ENCODE data around the gene ARRB1. TPM values are rescaled to one million over a fixed set of nuclear protein-coding genes. Genes with fewer than 3 reads are reported as not detected.
A peak's percentile ranks its signal among the peaks of the same experiment; 100 is the strongest.

ARRB1 gene
- total RNA-seq, 4 donors from 2014 or later: 23.1 to 61.8 (median 44.8) TPM

DNA sequence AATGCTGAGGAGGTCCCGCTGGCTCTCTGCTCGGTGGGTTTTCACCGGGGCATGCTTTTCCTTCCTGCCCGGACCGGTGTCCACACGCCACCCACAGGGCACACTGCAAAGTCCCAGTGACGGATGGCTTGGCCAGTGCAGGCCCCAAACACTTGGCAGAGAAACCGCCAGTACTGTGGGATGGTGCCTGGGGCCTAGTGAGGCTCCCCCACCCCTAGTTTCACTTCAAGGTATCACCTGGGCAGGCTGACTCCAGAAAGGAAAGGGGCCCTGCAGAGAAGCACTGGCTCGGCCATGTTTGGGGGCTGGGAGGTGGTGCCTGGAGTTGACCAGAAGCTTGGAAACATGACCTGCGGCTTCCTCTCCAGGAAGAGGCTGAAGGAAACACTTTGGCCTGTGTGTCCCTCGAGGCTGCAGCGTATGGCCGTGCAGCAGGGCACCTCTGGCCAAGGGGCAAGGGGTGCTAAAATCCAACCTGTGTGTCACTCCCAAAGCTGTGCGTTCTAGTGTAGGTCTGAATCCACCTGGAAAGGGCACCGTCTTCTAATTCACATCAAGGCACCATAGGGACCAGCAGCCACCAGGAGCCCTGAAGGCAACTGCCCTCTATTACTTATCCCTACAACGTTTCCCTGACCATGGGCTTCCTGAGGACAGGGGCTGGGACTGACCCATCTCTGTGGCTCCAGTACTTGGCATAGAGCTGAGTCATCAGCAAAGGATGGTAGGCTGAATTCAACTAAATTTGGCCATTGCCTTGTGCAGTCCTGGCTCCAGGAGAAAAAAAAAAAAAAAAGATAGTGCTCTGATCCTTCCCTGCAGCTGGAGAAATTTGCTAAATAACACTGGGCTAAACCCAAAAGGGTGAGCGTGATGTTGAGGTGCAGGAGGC lies 88.3 kb downstream of the ARRB1 start:
- Histone ChIP-seq H3K27ac (no peak overlapping the region), H3K27me3 (no peaks in the 10 kb centered on the region), H3K9me3 (no peaks in the 10 kb centered on the region), H3K36me3 (no peaks in the 10 kb centered on the region), H3K4me1 (no peaks in the 10 kb centered on the region), H3K4me3 (no peak overlapping the region)
- intact Hi-C loops (cut with DNase I; ENCODE audit: low total_unique reads): no loop called here
- DNase-seq: peak in 1 of 2 donors; percentile 13
- TF ChIP-seq, protein P1, sequence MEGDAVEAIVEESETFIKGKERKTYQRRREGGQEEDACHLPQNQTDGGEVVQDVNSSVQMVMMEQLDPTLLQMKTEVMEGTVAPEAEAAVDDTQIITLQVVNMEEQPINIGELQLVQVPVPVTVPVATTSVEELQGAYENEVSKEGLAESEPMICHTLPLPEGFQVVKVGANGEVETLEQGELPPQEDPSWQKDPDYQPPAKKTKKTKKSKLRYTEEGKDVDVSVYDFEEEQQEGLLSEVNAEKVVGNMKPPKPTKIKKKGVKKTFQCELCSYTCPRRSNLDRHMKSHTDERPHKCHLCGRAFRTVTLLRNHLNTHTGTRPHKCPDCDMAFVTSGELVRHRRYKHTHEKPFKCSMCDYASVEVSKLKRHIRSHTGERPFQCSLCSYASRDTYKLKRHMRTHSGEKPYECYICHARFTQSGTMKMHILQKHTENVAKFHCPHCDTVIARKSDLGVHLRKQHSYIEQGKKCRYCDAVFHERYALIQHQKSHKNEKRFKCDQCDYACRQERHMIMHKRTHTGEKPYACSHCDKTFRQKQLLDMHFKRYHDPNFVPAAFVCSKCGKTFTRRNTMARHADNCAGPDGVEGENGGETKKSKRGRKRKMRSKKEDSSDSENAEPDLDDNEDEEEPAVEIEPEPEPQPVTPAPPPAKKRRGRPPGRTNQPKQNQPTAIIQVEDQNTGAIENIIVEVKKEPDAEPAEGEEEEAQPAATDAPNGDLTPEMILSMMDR (IDR thresholded peaks at IDR 0.05): no peak
- TF ChIP-seq POLR2A (IDR thresholded peaks at IDR 0.05): no peak

DNA sequence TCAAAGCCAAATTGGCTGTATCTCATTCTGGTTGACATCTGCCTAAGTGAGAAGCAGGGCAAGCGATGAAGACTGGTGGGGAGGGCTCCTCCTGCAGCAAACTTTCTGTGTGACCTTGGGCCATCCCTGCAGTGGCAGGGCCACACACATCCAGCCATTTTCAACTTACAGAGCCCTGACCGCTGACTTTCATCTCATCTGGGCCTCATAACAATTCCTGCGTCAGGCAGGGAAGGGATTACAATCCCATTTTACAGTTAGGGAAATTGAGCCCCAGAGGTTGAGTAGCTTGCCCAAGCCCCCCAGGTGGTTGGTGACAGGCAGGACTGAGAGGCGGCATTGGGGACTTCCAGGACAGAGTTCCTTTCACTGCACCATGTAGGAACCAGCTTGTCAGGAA lies 89.0 kb downstream of the ARRB1 start:
- Histone ChIP-seq H3K27me3 (no peaks in the 10 kb centered on the region), H3K4me3 (no peak overlapping the region), H3K36me3 (no peaks in the 10 kb centered on the region), H3K9me3 (no peaks in the 10 kb centered on the region), H3K27ac (no peak overlapping the region), H3K4me1 (no peaks in the 10 kb centered on the region)
- intact Hi-C loops (cut with DNase I; ENCODE audit: low total_unique reads): no loop called here
- DNase-seq: peak in 1 of 2 donors; percentile 6
- no peak for TF ChIP-seq POLR2A (IDR thresholded peaks at IDR 0.05)

DNA sequence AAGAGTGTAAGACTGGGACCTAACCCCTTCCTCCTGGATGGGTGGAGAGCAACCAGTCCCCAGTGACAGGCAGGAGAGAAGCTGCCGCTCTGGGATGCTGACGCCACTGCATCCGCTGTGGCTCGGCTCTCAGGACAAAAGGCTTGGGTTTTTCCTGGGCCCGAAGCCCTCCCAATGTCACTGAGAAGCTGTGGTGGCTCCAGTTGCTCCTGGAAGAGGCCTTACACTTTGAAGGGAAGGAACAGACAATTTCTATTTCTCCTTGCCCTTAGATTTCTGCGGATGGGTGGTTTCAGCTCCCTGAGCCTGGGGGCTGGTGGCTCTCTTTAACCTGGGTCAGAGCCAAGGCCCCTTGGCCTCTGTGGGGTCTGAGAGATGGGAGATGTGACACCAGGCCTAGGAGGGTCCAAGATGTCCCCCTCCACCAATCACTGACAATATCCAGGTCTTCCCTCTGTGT lies 89.5 kb downstream of the ARRB1 start:
- no peak for TF ChIP-seq POLR2A (IDR thresholded peaks at IDR 0.05)
- TF ChIP-seq, protein P1 (IDR thresholded peaks at IDR 0.05): no peak
- no peaks in the 10 kb centered on the region for H3K27me3 ChIP-seq
- no peak overlapping the region for H3K4me3 ChIP-seq
- intact Hi-C loops (cut with DNase I; ENCODE audit: low total_unique reads): no loop called here
- H3K36me3 ChIP-seq: no peaks in the 10 kb centered on the region
- no peak overlapping the region for H3K27ac ChIP-seq
- no peaks in the 10 kb centered on the region for H3K9me3 ChIP-seq
- DNase-seq: peak in 1 of 2 donors; percentile 8
- H3K4me1 ChIP-seq: no peaks in the 10 kb centered on the region

DNA sequence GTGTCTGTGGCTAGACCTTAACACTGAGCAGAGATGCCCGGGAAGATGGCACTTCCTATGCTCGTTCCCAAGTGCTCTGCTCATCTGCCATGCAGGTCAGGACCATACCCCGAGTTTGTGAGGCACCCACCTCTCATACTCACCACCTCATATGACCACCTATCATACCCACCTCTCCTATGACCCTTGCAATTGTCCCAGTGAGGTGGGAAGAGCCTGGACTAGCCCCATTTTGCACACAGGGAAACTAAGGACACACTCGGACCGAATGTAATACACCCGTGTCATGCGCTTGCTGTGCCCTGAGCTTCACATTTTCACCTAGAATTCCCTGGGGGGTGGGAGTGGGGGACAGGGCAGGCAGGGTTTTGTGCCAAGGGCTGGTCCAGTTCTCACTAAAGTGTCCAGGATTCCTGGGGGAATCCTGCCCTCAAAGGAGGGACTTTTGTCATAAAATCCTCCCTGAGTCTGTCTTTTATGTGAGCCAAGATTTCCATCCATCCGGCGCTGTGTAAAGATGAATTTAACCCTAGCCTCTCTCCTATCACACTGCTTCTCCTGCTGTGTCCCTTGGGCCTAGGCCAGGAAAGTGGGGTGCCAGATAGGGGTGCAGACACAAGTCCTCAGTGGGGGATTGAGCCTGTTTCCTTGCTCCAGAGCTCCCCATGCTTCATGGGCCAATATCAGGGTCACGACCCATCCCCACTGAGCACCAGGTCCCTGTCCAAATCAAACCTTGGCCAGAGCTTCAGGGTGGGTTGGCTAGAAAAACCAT lies 90.9 kb downstream of the ARRB1 start:
- no peaks in the 10 kb centered on the region for H3K36me3 ChIP-seq
- intact Hi-C loops (cut with DNase I; ENCODE audit: low total_unique reads): no loop called here
- DNase-seq: peak in 1 of 2 donors; percentile 11
- no peaks in the 10 kb centered on the region for H3K27me3 ChIP-seq
- TF ChIP-seq POLR2A (IDR thresholded peaks at IDR 0.05): no peak
- TF ChIP-seq, protein P1 (IDR thresholded peaks at IDR 0.05): no peak
- H3K27ac ChIP-seq: no peak overlapping the region
- H3K4me1 ChIP-seq: no peaks in the 10 kb centered on the region
- H3K4me3 ChIP-seq: no peak overlapping the region
- no peaks in the 10 kb centered on the region for H3K9me3 ChIP-seq

DNA sequence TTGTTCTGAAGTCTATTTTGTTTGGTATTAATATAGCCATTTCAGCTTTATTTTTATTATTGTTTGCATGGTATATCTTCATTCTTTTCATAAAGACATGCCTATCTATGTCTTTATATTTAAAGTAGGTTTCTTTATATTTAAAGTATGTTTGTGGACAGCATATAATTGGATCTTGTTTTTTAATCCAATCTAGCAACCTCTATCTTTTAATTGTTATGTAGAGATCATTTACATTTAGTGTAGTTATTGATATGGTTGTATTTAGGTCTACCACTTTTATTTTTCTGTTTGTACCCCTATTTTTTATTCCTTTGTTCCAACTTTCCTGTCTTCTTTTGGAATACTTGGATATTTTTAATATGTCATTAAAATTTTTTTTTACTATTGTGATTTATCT lies 97.1 kb downstream of the ARRB1 start:
- Histone ChIP-seq H3K27me3 (no peaks in the 10 kb centered on the region), H3K4me1 (no peaks in the 10 kb centered on the region), H3K4me3 (no peak overlapping the region), H3K27ac (no peak overlapping the region), H3K36me3 (no peaks in the 10 kb centered on the region), H3K9me3 (no peaks in the 10 kb centered on the region)
- DNase-seq: no peak
- TF ChIP-seq, protein P1 (IDR thresholded peaks at IDR 0.05): no peak
- no peak for TF ChIP-seq POLR2A (IDR thresholded peaks at IDR 0.05)
- intact Hi-C loops (cut with DNase I; ENCODE audit: low total_unique reads): no loop called here
